Mesendoderm (in vitro differentiated cells): Measurements from ENCODE around the gene DAB2IP.

Source experiments
- DNase-seq: peaks from one replicate; pipeline ENCODE4 v3.0.0; 2013
- H2AK5ac ChIP-seq: 2 replicates; pipeline ENCODE4 v1.6.1; 2013; ENCODE audit warnings: low read length, inconsistent platforms
- H2BK120ac ChIP-seq: 2 replicates; pipeline ENCODE4 v1.6.1; 2013; ENCODE audit warnings: low read depth, mild to moderate bottlenecking, low read length, moderate library complexity, mixed read lengths
- H2BK15ac ChIP-seq: replicated peaks from 2 replicates; pipeline ENCODE4 v1.6.1; 2013; ENCODE audit warnings: low read depth, mild to moderate bottlenecking, moderate library complexity
- H2BK5ac ChIP-seq: 2 replicates; pipeline ENCODE4 v1.6.1; 2013; ENCODE audit warnings: low read length, inconsistent platforms
- H3K18ac ChIP-seq: 2 replicates; pipeline ENCODE4 v1.6.1; 2013; ENCODE audit warnings: mild to moderate bottlenecking, low read length, mixed read lengths
- H3K23ac ChIP-seq: one replicate; pipeline ENCODE4 v1.6.1; 2013; ENCODE audit warnings: low read length
- H3K27ac ChIP-seq: 2 replicates; pipeline ENCODE4 v1.5.1; 2013; ENCODE audit warnings: low read depth, mild to moderate bottlenecking, inconsistent platforms, low read length, moderate library complexity
- H3K27me3 ChIP-seq: 2 replicates; pipeline ENCODE4 v1.6.1; 2013; ENCODE audit warnings: low read length, control low read depth, mild to moderate bottlenecking, inconsistent platforms; ENCODE audit not compliant: insufficient read depth, poor library complexity
- H3K36me3 ChIP-seq: 2 replicates; pipeline ENCODE4 v1.6.1; 2013; ENCODE audit warnings: low read length, inconsistent platforms; ENCODE audit not compliant: control insufficient read depth, insufficient read depth
- H3K4ac ChIP-seq: one replicate; pipeline ENCODE4 v1.6.1; 2013; ENCODE audit warnings: low read depth, mild to moderate bottlenecking, low read length, moderate library complexity
- H3K4me1 ChIP-seq: 2 replicates; pipeline ENCODE4 v1.6.1; 2013; ENCODE audit warnings: low read depth, low read length, inconsistent platforms; ENCODE audit not compliant: control insufficient read depth
- H3K4me2 ChIP-seq: 2 replicates; pipeline ENCODE4 v1.6.1; 2013; ENCODE audit warnings: low read length
- H3K4me3 ChIP-seq: 2 replicates; pipeline ENCODE4 v1.5.1; 2013; ENCODE audit warnings: mild to moderate bottlenecking, low read length
- H3K56ac ChIP-seq: one replicate; pipeline ENCODE4 v1.6.1; 2013; ENCODE audit warnings: low read length
- H3K79me1 ChIP-seq: 2 replicates; pipeline ENCODE4 v1.6.1; 2013; ENCODE audit warnings: low read length, inconsistent platforms
- H3K79me2 ChIP-seq: 2 replicates; pipeline ENCODE4 v1.6.1; 2013; ENCODE audit warnings: mild to moderate bottlenecking, low read length; ENCODE audit not compliant: control insufficient read depth, insufficient read depth
- H3K9ac ChIP-seq: 2 replicates; pipeline ENCODE4 v1.6.1; 2013; ENCODE audit warnings: low read length, inconsistent platforms
- H4K5ac ChIP-seq: one replicate; pipeline ENCODE4 v1.6.1; 2013; ENCODE audit warnings: low read length
- H4K8ac ChIP-seq: one replicate; pipeline ENCODE4 v1.6.1; 2013; ENCODE audit warnings: low read depth, mild to moderate bottlenecking, control low read depth, low read length, moderate library complexity
- WGBS: extraction: QIAGEN DNeasy Blood & Tissue Kit; methylation state at CpG from one replicate; pipeline ENCODE4 v1.1.7; 2013; ENCODE audit warnings: low lambda C conversion rate, missing lambda C conversion rate; ENCODE audit not compliant: insufficient coverage; ENCODE audit errors: extremely low coverage; 5-methylcytosine and 5-hydroxymethylcytosine counted together

The DAB2IP gene

GRCh38 chr9:121822093-121823085 lies 171.0 kb downstream of the DAB2IP start:
- Histone ChIP-seq H3K79me1 (no peaks in the 10 kb centered on the region), H3K27ac (no peak overlapping the region), H3K4ac (no peak overlapping the region), H3K27me3 (no peaks in the 10 kb centered on the region), H3K56ac (no peak overlapping the region), H4K5ac (no peak overlapping the region), H4K8ac (no peak overlapping the region), H3K36me3 (no peaks in the 10 kb centered on the region), H3K23ac (no peak overlapping the region), H3K4me3 (no peak overlapping the region), H3K9ac (no peak overlapping the region), H2BK15ac (no peak overlapping the region), H2AK5ac (no peak overlapping the region), H2BK120ac (no peak overlapping the region), H3K79me2 (no peaks in the 10 kb centered on the region), H2BK5ac (no peak overlapping the region), H3K4me2 (no peak overlapping the region), H3K4me1 (peaks cover 13% of the 10 kb centered on the region), H3K18ac (no peak overlapping the region)
- WGBS = no CpG with 5 or more reads among the region's 34 CpGs
- DNase-seq = no peak

GRCh38 chr9:121823451-121824169 lies 172.2 kb downstream of the DAB2IP start:
- WGBS = no CpG with 5 or more reads among the region's 13 CpGs
- no peaks in the 10 kb centered on the region for H3K79me1 ChIP-seq

GRCh38 chr9:121824651-121825030 lies 173.2 kb downstream of the DAB2IP start:
- no CpG with 5 or more reads among the region's 4 CpGs for WGBS
- H3K56ac ChIP-seq = no peak overlapping the region

More at GRCh38 chr9:121823451-121824169, 172.2 kb downstream of the DAB2IP start:
- no peak overlapping the region for H2BK5ac ChIP-seq
- H3K79me2 ChIP-seq = no peaks in the 10 kb centered on the region
- H4K5ac ChIP-seq = no peak overlapping the region
- H3K36me3 ChIP-seq = no peaks in the 10 kb centered on the region
- H3K4me3 ChIP-seq = no peak overlapping the region
- H3K27me3 ChIP-seq = no peaks in the 10 kb centered on the region
- no peak overlapping the region for H3K56ac ChIP-seq
- no peak overlapping the region for H2BK120ac ChIP-seq
- H4K8ac ChIP-seq = no peak overlapping the region
- no peak overlapping the region for H2BK15ac ChIP-seq
- H3K4me1 ChIP-seq = peaks cover 13% of the 10 kb centered on the region
- no peak overlapping the region for H3K23ac ChIP-seq
- H3K4me2 ChIP-seq = no peak overlapping the region
- no peak overlapping the region for H2AK5ac ChIP-seq
- DNase-seq = no peak
- no peak overlapping the region for H3K4ac ChIP-seq
- H3K9ac ChIP-seq = no peak overlapping the region
- no peak overlapping the region for H3K27ac ChIP-seq
- H3K18ac ChIP-seq = no peak overlapping the region

GRCh38 chr9:121825031-121825691 lies 173.7 kb downstream of the DAB2IP start:
- no peak for DNase-seq
- Histone ChIP-seq H3K4me1 (peaks cover 4% of the 10 kb centered on the region), H3K27ac (no peak overlapping the region)

More at GRCh38 chr9:121824651-121825030, 173.2 kb downstream of the DAB2IP start:
- no peak overlapping the region for H3K23ac ChIP-seq
- no peak overlapping the region for H3K4me3 ChIP-seq
- no peaks in the 10 kb centered on the region for H3K79me2 ChIP-seq
- H3K4me2 ChIP-seq = no peak overlapping the region
- no peak overlapping the region for H3K4ac ChIP-seq
- no peak overlapping the region for H4K8ac ChIP-seq
- H3K36me3 ChIP-seq = no peaks in the 10 kb centered on the region
- no peak overlapping the region for H3K27ac ChIP-seq
- H3K4me1 ChIP-seq = peaks cover 7% of the 10 kb centered on the region
- H4K5ac ChIP-seq = no peak overlapping the region
- H3K79me1 ChIP-seq = no peaks in the 10 kb centered on the region
- no peak overlapping the region for H2BK120ac ChIP-seq
- no peak overlapping the region for H2BK15ac ChIP-seq
- H2BK5ac ChIP-seq = no peak overlapping the region
- H2AK5ac ChIP-seq = no peak overlapping the region
- DNase-seq = peak; percentile 61
- H3K18ac ChIP-seq = no peak overlapping the region
- H3K9ac ChIP-seq = no peak overlapping the region
- H3K27me3 ChIP-seq = no peaks in the 10 kb centered on the region

GRCh38 chr9:121826711-121827110 lies 175.3 kb downstream of the DAB2IP start:
- H3K27me3 ChIP-seq = no peaks in the 10 kb centered on the region
- no peaks in the 10 kb centered on the region for H3K36me3 ChIP-seq
- no peak overlapping the region for H3K18ac ChIP-seq
- no peaks in the 10 kb centered on the region for H3K4me1 ChIP-seq
- DNase-seq = no peak
- H3K9ac ChIP-seq = no peak overlapping the region
- no peak overlapping the region for H3K56ac ChIP-seq
- no peak overlapping the region for H3K27ac ChIP-seq
- no peaks in the 10 kb centered on the region for H3K79me2 ChIP-seq
- no peak overlapping the region for H4K8ac ChIP-seq
- no peak overlapping the region for H4K5ac ChIP-seq
- H3K4ac ChIP-seq = no peak overlapping the region
- no peak overlapping the region for H3K4me2 ChIP-seq
- H2BK120ac ChIP-seq = no peak overlapping the region
- H2AK5ac ChIP-seq = no peak overlapping the region
- no peak overlapping the region for H3K23ac ChIP-seq
- WGBS = no CpG with 5 or more reads among the region's 7 CpGs
- no peak overlapping the region for H2BK15ac ChIP-seq
- no peak overlapping the region for H2BK5ac ChIP-seq
- no peaks in the 10 kb centered on the region for H3K79me1 ChIP-seq
- H3K4me3 ChIP-seq = no peak overlapping the region

More at GRCh38 chr9:121825031-121825691, 173.7 kb downstream of the DAB2IP start:
- Histone ChIP-seq H3K79me1 (no peaks in the 10 kb centered on the region), H2BK120ac (no peak overlapping the region), H3K4ac (no peak overlapping the region), H3K27me3 (no peaks in the 10 kb centered on the region), H3K79me2 (no peaks in the 10 kb centered on the region), H3K36me3 (no peaks in the 10 kb centered on the region), H3K4me3 (no peak overlapping the region), H2AK5ac (no peak overlapping the region), H4K5ac (no peak overlapping the region), H2BK5ac (no peak overlapping the region), H3K23ac (no peak overlapping the region), H3K9ac (no peak overlapping the region), H3K4me2 (no peak overlapping the region), H3K56ac (no peak overlapping the region), H3K18ac (no peak overlapping the region), H2BK15ac (no peak overlapping the region), H4K8ac (no peak overlapping the region)
- no CpG with 5 or more reads among the region's 12 CpGs for WGBS
